ENCODE results near the gene ANXA4.

ANXA4 gene

DNA sequence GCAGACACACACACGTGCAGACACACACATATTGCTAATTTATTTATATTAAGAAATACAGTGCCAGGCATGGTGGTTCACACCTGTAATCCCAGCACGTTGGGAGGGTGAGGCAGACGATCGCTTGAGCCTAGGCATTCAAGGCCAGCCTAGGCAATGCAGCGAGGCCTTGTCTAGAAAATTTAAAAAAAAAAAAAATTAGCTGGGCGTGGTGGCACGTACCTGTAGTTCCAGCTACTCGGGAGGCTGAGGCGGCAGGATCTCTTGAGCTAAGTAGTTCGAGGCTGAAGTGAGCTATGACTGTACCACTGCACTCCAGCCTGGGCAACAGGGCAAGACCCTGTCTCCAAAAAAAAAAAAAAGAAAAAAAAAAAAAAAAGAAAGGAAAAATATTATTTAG, 28.8 kb downstream of the ANXA4 start:
- TF ChIP-seq POLR2AphosphoS5 (IDR thresholded peaks at IDR 0.05; ENCODE audit: low read depth, low read length) (no peak), TAF1 (IDR thresholded peaks at IDR 0.05; ENCODE audit: borderline replicate concordance, insufficient read depth, low read length) (no peak), FOXP2 (optimal IDR thresholded peaks at IDR 0.05; ENCODE audit: borderline replicate concordance, extremely low read depth, extremely low read length, insufficient read depth) (no peak), SIN3A (IDR thresholded peaks at IDR 0.05; ENCODE audit: borderline replicate concordance, insufficient read depth, low read length) (no peak)
- TF ChIP-seq, protein P1, sequence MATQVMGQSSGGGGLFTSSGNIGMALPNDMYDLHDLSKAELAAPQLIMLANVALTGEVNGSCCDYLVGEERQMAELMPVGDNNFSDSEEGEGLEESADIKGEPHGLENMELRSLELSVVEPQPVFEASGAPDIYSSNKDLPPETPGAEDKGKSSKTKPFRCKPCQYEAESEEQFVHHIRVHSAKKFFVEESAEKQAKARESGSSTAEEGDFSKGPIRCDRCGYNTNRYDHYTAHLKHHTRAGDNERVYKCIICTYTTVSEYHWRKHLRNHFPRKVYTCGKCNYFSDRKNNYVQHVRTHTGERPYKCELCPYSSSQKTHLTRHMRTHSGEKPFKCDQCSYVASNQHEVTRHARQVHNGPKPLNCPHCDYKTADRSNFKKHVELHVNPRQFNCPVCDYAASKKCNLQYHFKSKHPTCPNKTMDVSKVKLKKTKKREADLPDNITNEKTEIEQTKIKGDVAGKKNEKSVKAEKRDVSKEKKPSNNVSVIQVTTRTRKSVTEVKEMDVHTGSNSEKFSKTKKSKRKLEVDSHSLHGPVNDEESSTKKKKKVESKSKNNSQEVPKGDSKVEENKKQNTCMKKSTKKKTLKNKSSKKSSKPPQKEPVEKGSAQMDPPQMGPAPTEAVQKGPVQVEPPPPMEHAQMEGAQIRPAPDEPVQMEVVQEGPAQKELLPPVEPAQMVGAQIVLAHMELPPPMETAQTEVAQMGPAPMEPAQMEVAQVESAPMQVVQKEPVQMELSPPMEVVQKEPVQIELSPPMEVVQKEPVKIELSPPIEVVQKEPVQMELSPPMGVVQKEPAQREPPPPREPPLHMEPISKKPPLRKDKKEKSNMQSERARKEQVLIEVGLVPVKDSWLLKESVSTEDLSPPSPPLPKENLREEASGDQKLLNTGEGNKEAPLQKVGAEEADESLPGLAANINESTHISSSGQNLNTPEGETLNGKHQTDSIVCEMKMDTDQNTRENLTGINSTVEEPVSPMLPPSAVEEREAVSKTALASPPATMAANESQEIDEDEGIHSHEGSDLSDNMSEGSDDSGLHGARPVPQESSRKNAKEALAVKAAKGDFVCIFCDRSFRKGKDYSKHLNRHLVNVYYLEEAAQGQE (IDR thresholded peaks at IDR 0.05; ENCODE audit: insufficient read depth in 1 of 2, low read depth in 2 of 2, low read length in 2 of 2) = no peak

DNA sequence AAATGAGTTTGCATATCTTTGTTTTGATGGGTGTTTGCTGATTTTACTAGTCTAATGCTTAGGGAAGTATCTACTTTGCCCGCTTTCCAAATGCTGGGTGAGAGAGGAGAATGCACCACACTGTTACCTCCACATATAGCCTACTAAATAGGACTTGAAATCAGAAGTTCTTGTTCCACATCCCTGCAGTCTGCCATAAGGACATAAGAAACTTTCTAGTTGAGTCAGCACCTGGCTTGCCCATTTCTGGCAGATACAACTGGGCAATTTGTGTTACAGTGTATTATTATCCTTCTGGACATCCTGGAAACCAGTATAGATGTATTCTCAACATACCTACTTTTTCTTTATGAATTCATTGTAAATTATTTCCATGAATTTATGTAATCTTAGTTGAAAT, 29.5 kb downstream of the ANXA4 start:
- TF ChIP-seq, protein P1 (IDR thresholded peaks at IDR 0.05; ENCODE audit: insufficient read depth in 1 of 2, low read depth in 2 of 2, low read length in 2 of 2) = no peak
- TF ChIP-seq FOXP2 (optimal IDR thresholded peaks at IDR 0.05; ENCODE audit: borderline replicate concordance, extremely low read depth, extremely low read length, insufficient read depth) (no peak), SIN3A (IDR thresholded peaks at IDR 0.05; ENCODE audit: borderline replicate concordance, insufficient read depth, low read length) (no peak), TAF1 (IDR thresholded peaks at IDR 0.05; ENCODE audit: borderline replicate concordance, insufficient read depth, low read length) (no peak), POLR2AphosphoS5 (IDR thresholded peaks at IDR 0.05; ENCODE audit: low read depth, low read length) (no peak)

DNA sequence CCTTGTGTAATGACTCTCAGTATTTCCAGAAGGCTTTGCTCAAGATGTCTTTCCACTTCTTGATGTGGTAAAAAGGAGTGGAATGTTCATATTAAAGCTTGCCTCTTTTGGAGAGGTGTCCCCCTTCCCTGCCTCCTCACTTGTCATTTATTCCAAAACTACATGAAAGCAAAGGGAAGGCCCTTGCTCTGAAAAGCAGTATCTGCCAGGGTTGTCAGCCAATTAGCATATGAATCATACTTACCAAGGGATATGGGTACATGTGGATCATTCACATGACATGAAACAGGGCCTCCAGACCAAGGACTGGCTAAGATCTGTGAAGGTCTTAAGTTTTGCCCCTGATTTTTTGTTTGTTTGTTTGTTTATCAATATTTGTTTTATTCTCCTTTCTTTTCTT, 31.3 kb downstream of the ANXA4 start:
- TF ChIP-seq TAF1 (IDR thresholded peaks at IDR 0.05; ENCODE audit: borderline replicate concordance, insufficient read depth, low read length) (no peak), POLR2AphosphoS5 (IDR thresholded peaks at IDR 0.05; ENCODE audit: low read depth, low read length) (no peak), SIN3A (IDR thresholded peaks at IDR 0.05; ENCODE audit: borderline replicate concordance, insufficient read depth, low read length) (no peak), FOXP2 (optimal IDR thresholded peaks at IDR 0.05; ENCODE audit: borderline replicate concordance, extremely low read depth, extremely low read length, insufficient read depth) (no peak)
- TF ChIP-seq, protein P1 (IDR thresholded peaks at IDR 0.05; ENCODE audit: insufficient read depth in 1 of 2, low read depth in 2 of 2, low read length in 2 of 2) = no peak

DNA sequence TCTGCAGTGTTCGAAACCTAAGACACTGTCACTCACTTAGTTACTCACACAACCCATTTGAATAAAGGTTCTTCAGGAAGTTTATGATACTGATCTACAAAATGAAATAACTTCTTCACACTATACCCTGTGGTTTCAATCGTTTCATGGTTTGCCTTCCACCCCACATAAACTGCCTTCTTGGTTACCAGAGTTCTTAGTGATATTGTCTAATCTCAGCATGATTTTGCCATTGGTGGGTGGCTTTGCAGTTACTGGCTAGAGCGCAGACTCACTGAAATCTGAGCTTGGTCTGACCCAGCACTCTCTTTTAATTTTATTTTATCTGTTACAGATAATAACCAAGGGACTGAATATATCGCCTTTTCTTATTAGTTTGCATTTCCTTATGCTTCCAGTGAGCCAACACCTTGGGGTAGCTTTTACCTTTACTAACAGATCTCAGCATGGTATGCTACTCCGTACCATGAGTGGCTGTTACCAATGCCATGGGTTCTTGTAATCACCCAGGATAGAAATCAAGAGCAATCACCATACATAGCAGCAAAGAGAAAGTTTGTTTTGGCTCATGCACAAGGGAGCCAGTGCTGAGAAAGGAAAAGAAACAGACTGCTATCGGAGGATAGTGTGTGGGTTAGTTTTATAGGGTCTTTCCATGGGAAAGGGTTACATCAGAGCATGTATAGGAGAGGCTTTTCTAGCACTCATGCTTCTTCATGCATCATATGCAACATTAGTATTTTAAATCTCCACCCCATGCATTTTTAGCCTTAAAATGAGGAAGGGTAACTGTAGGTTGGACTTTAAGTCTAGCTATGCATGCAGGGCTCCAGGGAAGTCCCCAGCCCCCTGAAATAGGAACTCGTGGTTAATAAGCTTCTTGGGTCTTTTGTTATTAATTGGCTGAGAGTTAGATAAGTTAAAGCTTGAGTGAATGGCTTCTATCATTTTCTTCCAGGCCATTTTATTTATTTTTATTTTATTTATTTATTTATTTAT, 33.3 kb downstream of the ANXA4 start:
- no peak for TF ChIP-seq FOXP2 (optimal IDR thresholded peaks at IDR 0.05; ENCODE audit: borderline replicate concordance, extremely low read depth, extremely low read length, insufficient read depth)
- no peak for TF ChIP-seq SIN3A (IDR thresholded peaks at IDR 0.05; ENCODE audit: borderline replicate concordance, insufficient read depth, low read length)
- no peak for TF ChIP-seq TAF1 (IDR thresholded peaks at IDR 0.05; ENCODE audit: borderline replicate concordance, insufficient read depth, low read length)
- no peak for TF ChIP-seq POLR2AphosphoS5 (IDR thresholded peaks at IDR 0.05; ENCODE audit: low read depth, low read length)
- TF ChIP-seq, protein P1 (IDR thresholded peaks at IDR 0.05; ENCODE audit: insufficient read depth in 1 of 2, low read depth in 2 of 2, low read length in 2 of 2) = no peak

Data from PFSK-1 (cell line).